Breast epithelium (tissue), 4 donors: Measurements from ENCODE around the gene HFE. TPM values are rescaled to one million over a fixed set of nuclear protein-coding genes. Genes with fewer than 3 reads are reported as not detected.
A peak's percentile ranks its signal among the peaks of the same experiment; 100 is the strongest.

ENCODE experiments used
- DNase-seq, 2 donors: peaks; one replicate each; pipeline ENCODE4 v3.0.0-alpha.2; 2019; ENCODE audit warnings: low spot score in 2 of 2
- H3K27ac ChIP-seq, 2 donors: fragments of 200-600 bp; sonication (generic) in 1 of 2; one replicate each; pipeline ENCODE4 v1.5.1; 2016 to 2019; ENCODE audit warnings: mild to moderate bottlenecking in 1 of 2
- H3K27me3 ChIP-seq, 2 donors: fragments of 200-600 bp; sonication (generic) in 1 of 2; one replicate each; pipeline versions ENCODE4 v1.5.1 to v1.6.0; 2017 to 2019; ENCODE audit warnings: control low read depth in 1 of 2, mild to moderate bottlenecking in 1 of 2
- H3K36me3 ChIP-seq: fragments of 200-600 bp; one replicate; pipeline ENCODE4 v1.5.1; 2019
- H3K4me1 ChIP-seq, 2 donors: fragments of 200-600 bp; sonication (generic); one replicate each; pipeline ENCODE4 v1.5.1; 2016 to 2019; ENCODE audit warnings: control low read depth in 1 of 2
- H3K4me3 ChIP-seq, 3 donors: fragments of 200-600 bp; sonication (generic); 1 replicate in 2 of 3; 2 replicates in 1 of 3; pipeline ENCODE4 v1.5.1; 2016 to 2019; ENCODE audit warnings: mild to moderate bottlenecking in 3 of 3, moderate library complexity in 2 of 3
- H3K9me3 ChIP-seq, 2 donors: fragments of 200-600 bp; sonication (generic) in 1 of 2; one replicate each; pipeline ENCODE4 v1.5.1; 2016 to 2019; ENCODE audit warnings: control low read depth in 1 of 2
- CTCF ChIP-seq, 3 donors: fragments of 450-650 bp; IDR thresholded peaks; one replicate each; pipeline ENCODE4 v1.5.1; 2016 to 2017; ENCODE audit warnings: antibody characterized with exemption in 3 of 3, mild to moderate bottlenecking in 3 of 3, moderate library complexity in 3 of 3
- POLR2A ChIP-seq: fragments of 450-650 bp; IDR thresholded peaks from one replicate; pipeline ENCODE4 v1.6.1; 2016; ENCODE audit warnings: antibody characterized with exemption, mild to moderate bottlenecking, moderate library complexity
- POLR2AphosphoS5 ChIP-seq, 3 donors: sonication (generic); formaldehyde crosslinking; IDR thresholded peaks; one replicate each; pipeline ENCODE4 v1.6.1; 2017; ENCODE audit warnings: antibody characterized with exemption in 3 of 3
- intact Hi-C: fragments of 100-400 bp; cut with DNase I; formaldehyde crosslinking; loops from one replicate; pipeline ENCODE4 v1.15.1; 2023; ENCODE audit warnings: low total_unique reads
- total RNA-seq, 3 donors: library from RNA; depleted of rRNA; stranded (reverse); fragments of >200 nt; gene quantifications; one replicate each; pipeline ENCODE4 v1.1.0, GENCODE V29; 2016

Gene HFE
- total RNA-seq, 3 donors from 2014 or later, result 5.6 to 9.4 (median 8.6) TPM

GRCh38 chr6:26053992-26054780, 33.0 kb upstream of the HFE start:
- Histone ChIP-seq H3K4me1 (no peaks in the 10 kb centered on the region), H3K4me3 (peak overlapping the region; percentile 64 to 85 (median 82)), H3K27ac (peak overlapping the region; percentile 88 to 98), H3K27me3 (no peaks in the 10 kb centered on the region), H3K9me3 (no peaks in the 10 kb centered on the region), H3K36me3 (no peaks in the 10 kb centered on the region)
- DNase-seq, result no peak
- TF ChIP-seq CTCF (IDR thresholded peaks at IDR 0.05) (peak in 1 of 3 donors; percentile 10), POLR2AphosphoS5 (IDR thresholded peaks at IDR 0.05) (no peak)
- intact Hi-C loops, result no loop called here

- H3K36me3 ChIP-seq, result no peaks in the 10 kb centered on the region
- no peaks in the 10 kb centered on the region for H3K9me3 ChIP-seq
- intact Hi-C loops, result no loop called here
- DNase-seq, result peak; percentile 91 to 94
- H3K4me3 ChIP-seq, result peak overlapping the region; percentile 64 to 85 (median 82)
- no peaks in the 10 kb centered on the region for H3K4me1 ChIP-seq
- peak overlapping the region; percentile 88 to 98 for H3K27ac ChIP-seq
- TF ChIP-seq CTCF (IDR thresholded peaks at IDR 0.05) (peak; percentile 23 to 68 (median 49)), POLR2A (peak; percentile 58), POLR2AphosphoS5 (IDR thresholded peaks at IDR 0.05) (peak; percentile 57 to 91 (median 70))
- H3K27me3 ChIP-seq, result no peaks in the 10 kb centered on the region
Observed at GRCh38 chr6:26054781-26055718, 32.2 kb upstream of the HFE start.

GRCh38 chr6:26055719-26056582, 31.3 kb upstream of the HFE start:
- no peaks in the 10 kb centered on the region for H3K36me3 ChIP-seq
- peak overlapping the region; percentile 88 to 98 for H3K27ac ChIP-seq
- H3K4me1 ChIP-seq, result no peaks in the 10 kb centered on the region
- no peaks in the 10 kb centered on the region for H3K9me3 ChIP-seq
- no peaks in the 10 kb centered on the region for H3K27me3 ChIP-seq
- intact Hi-C loops, result no loop called here
- TF ChIP-seq CTCF (IDR thresholded peaks at IDR 0.05), result peak; percentile 10 to 33 (median 22)
- TF ChIP-seq POLR2AphosphoS5 (IDR thresholded peaks at IDR 0.05), result peak; percentile 100
- TF ChIP-seq POLR2A, result peak; percentile 99
- DNase-seq, result peak; percentile 94
- peak overlapping the region; percentile 64 to 85 (median 82) for H3K4me3 ChIP-seq

- peak in 1 of 2 donors; percentile 46 for DNase-seq
- no peaks in the 10 kb centered on the region for H3K4me1 ChIP-seq
- intact Hi-C loops, result no loop called here
Observed at GRCh38 chr6:26056583-26057350, 30.5 kb upstream of the HFE start.

More at GRCh38 chr6:26056583-26057350, 30.5 kb upstream of the HFE start:
- peak overlapping the region; percentile 64 to 85 (median 82) for H3K4me3 ChIP-seq
- H3K27me3 ChIP-seq, result no peaks in the 10 kb centered on the region
- H3K36me3 ChIP-seq, result no peaks in the 10 kb centered on the region
- TF ChIP-seq CTCF (IDR thresholded peaks at IDR 0.05) (no peak), POLR2A (no peak), POLR2AphosphoS5 (IDR thresholded peaks at IDR 0.05) (no peak)
- peak overlapping the region; percentile 88 to 98 for H3K27ac ChIP-seq
- no peaks in the 10 kb centered on the region for H3K9me3 ChIP-seq
